Activated CD4-positive, CD25-positive, alpha-beta regulatory T cell treated with anti-CD3 and anti-CD28 coated beads, Interleukin-2, amount 50 U/mL, for 24 hours (primary cell): ENCODE results near the gene RBM23.
"Not testable (repeated sequence)": the region's sequence is repeated elsewhere in the genome, so short reads cannot be mapped to it uniquely, and the experiment has no call there.

ENCODE experiments used
- ATAC-seq, 2 donors: fragments of 150-1000 bp; cut with Tn5 transposase; one replicate each; pipeline ENCODE4 v1.10.0; 2021; ENCODE audit warnings: mild to moderate bottlenecking in 1 of 2, moderate library complexity in 1 of 2

RBM23 gene

DNA sequence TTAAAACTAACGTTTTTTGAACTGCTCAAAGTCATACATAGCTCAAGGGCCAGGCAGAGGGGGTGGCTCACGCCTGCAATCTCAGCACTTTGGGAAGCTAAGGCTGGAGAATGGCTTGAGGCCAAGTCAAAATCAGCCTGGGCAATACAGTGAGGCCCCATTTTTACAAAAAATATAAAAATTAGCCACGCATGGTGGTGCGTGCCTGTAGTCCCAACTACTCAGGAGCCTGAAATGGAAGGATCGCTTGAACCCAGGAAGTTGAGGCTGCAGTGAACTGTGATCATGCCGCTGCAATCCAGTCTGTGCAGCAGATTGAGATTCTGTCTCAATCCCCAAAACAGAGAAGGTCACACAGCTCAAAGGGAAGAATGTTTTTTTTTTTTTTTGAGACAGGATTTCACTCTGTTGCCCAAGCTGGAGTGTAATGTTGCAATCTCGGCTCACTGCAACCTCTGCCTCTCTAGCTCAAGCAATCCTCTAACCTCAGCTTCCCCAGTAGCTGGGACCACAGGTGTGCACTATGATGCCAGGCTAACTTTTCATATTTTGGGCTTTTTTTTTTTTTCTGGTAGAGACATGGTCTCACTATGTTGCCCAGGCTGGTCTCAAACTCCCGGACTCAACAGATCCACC lies 2.9 kb downstream of the RBM23 start:
- ATAC-seq: no peak

DNA sequence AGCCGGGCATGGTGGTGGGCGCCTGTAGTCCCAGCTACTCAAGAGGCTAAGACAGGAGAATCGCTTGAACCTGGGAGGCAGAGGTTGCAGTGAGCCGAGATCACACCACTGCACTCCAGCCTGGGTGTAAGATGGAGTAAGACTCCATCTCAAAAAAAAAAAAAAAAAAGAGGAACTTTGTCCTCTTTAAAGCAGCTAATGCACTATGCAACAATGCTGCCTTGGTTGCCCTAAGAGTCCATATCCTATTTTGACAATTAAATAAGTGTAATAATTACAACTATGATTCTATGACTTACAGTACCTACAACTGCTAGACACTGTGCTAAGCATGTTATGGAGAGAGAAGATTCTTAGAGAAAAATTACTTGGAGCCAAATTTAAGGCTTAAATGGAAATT lies 4.1 kb downstream of the RBM23 start:
- not testable (repeated sequence) for ATAC-seq

DNA sequence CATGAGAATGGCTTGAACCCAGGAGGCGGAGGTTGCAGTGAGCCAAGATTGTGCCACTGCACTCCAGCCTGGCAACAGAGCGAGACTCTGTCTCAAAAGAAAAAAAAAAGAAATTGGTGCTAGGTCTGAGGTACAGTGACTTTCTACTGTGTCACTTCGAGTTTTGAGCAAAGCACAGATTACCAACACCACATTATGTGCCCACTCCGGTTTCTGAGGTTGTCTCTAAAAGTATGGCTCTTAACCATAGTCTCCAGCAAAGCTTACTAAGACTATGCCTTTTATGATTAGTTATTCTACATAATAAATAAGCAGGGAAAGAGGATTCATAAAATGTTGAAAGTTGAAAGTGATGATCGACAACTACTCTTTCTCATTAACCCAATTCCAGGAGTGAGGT lies 8.0 kb downstream of the RBM23 start:
- ATAC-seq: no peak

DNA sequence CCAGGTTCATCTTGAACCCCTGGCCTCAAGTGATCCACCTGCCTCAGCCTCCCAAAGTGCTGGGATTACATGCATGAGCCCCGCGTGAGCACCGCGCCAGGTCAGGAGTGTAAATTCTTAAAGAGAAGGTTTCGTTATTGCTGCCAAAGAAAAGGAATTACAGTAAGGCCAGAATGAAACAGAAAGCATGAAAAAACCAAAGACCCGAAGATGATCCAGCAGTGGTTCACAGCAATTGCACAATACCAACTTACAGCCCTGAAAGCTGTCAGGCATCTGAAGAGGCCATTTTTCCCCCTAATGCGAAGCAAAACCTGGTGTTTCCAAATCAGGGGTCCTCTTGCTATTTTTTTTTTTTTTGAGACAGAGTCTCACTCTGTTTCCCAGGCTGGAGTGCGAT lies 10.3 kb downstream of the RBM23 start:
- ATAC-seq: no peak

DNA sequence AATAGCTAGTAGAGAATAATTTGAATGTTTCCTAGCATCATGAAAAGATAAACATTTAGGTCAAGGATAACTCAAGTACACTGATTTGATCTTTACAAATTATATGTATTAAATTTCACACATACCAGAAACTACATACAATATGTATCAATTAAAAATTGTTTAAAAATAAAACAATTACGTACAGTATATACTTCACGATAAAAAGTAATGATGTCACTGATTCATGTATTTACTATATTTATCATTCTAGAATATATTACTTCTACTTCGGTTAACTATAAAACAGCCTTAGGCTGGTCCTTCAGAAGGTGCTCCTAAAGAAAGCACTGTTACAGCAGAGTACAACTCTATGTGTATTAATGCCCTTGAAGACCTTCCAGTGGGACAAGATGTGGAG lies 11.5 kb downstream of the RBM23 start:
- no peak for ATAC-seq

DNA sequence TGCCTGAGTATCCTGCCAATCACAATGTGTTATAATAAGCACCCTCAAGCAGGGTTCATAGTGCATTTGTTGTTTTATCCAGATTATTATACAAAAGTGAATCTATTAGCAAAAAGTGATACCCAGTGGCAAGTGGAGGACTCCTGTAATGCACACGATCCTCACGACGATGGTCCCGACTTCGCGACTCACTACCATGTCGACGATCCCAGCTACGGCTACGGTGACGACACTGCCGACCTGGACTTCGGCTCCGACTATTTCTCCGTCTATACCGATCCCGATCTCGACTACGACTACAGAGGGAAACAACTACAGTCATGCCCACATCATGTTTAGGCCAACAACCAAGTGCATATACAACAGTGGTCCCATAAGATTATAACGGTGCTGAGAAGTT lies 12.9 kb downstream of the RBM23 start:
- no peak for ATAC-seq

DNA sequence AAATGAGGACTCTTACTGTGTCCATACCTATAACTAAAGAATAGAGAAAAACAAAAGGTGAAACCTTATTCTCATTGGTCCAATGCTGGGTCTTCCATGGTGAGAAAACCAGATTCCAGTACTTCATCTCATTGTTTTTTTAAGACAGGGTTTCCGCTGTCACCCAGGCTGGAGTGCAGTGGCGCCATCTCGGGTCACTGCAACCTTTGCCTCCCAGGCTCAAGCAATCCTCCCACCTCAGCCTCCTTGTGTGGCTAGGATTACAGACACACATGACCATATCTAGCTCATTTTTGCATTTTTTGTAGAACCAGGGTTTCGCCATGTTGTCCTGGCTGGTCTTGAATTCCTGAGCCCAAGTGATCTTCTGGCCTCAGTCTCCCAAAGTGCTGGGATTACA lies 13.3 kb downstream of the RBM23 start:
- ATAC-seq: no peak

DNA sequence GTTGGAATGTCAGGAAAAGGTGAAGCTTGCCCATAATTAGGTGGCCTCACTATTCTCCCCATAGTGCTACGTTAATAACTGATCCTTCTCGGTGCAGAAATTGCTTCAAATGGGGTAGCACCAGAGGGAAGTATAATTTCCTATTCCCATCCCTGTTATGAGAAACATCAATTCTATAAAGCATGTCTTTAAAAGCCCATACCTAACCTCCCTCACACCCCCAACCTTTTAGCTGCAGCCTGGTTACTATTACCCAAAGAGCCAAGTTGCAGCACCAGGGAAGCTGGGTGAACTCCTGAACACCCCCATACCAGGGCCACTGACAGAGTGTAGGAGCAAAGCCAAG lies 15.2 kb downstream of the RBM23 start:
- no peak for ATAC-seq

DNA sequence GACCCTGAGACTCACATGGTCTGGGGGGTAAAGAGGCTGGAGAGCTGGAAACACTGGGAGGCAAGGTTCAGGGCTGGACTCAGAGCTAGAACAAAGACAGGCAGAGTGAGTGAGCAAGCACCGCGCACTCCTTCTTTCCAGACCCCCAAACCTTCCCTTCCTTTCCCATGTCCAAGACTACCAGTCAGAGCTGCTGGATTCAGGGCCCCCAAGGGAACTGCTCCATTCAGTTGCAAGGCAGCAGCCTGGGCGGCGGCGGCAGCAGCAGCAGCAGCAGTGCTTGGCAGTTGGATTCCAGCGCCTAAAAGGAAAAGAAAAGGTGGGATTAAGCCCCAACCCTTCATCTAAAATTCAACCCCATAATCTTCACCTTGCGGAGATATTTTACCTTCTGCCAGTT lies 17.1 kb downstream of the RBM23 start:
- no peak for ATAC-seq

DNA sequence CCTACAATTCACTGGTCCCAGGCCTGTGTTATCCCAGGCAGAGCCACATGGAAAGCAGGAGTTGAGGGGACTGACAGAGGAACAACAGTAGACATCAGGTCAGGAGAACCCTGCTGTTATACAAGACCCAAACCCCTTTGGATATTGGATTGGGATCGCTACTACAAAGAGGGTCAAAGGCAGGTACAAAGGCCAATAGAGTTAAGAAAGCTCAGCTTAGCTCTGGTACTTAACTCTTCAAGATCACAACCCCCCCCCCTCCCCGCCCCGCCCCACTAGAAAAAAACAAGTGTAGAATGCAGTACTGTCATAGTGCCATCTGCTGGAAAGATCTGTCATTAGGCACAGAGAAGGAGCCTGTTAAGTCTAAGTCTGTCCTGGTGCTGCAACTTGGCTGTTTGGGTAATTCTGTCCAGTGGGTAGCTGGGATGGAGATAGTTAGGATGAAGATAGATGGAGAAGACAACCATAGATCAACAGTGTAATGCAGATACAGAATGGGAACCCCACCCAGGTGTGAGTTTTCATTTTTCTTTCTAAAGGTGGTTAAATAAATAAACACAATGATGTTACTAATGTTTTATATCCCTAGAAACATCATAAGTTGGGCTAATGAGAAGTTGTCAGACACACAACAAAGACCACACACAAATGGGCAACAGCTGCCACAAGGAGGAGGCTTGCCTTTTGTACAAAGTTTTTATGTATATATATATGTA lies 18.7 kb downstream of the RBM23 start:
- peak; percentile 42 to 46 for ATAC-seq

DNA sequence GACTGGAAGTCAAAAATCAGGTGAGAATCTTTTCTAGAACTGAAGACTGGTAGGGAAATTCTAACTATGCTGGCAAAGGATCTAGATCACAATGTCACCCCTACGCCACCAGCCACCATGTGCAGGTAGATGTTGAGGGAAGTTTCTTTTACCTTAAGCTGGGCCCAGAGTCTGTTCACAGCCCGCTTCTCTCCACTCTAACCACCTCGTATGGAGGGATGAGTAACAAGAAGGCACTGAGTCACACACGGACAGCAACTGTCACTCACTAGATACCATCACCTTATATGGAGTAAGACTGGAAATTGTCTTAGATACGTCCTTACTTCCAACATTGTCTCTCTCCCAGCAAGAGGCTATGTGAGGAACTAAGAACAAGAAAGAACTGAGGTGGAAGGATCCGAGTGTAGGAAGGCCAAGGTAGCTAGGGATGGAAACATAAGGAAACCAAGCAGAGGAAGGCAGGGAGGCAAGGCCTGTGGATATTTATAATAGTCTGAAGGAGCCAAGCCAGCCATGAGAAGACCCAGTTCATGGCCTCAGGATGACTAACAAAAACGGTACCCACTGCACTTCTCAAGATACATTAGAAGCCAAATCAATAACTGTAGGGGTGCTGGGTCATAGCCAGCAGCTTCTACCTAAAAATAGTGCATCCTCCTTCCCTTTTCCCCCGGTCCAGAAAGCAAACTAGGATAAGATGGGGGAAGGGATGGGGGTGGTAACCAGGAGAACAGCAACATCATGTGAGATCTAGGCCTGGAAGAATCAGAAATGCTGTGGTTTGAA lies 20.5 kb downstream of the RBM23 start:
- ATAC-seq: peak; percentile 97

DNA sequence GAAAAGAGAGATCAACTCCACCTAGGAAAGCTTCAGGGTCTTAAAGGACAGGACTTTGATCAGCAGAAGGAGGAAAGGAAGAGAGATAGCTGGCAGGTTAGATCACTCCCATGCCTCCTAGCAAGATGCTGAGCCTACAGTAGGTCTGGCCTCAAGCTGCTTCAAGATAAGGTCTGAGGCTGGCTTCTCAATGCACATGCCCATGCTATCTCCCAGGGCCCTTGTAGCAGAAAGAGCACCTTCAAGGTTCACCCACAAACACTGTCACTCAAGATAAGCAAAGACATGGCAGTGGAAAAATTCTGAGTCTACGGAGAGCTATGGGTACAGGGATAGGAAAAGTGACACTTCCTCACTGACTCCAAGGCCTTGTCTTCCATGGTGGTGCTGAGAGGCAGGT lies 21.6 kb downstream of the RBM23 start:
- ATAC-seq: no peak

DNA sequence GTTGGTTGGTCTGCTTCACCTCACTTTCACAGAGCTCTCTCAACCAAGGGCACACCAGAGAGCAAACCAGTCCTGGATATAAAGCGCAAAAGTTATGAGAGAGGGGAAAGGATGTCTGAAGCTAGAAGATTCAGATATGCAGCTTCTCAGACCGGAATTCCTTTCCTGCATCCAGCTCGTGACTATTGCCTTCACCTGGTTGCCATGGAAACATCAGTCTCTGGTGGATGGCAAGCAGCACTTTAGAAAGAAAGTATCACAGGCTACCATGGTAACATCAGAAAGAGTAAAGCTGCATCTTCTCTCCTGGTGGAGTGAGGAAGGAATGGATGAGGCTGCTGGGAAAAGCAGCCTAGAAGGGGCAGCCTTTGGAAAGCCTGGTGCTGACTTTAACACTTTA lies 22.2 kb downstream of the RBM23 start:
- no peak for ATAC-seq

DNA sequence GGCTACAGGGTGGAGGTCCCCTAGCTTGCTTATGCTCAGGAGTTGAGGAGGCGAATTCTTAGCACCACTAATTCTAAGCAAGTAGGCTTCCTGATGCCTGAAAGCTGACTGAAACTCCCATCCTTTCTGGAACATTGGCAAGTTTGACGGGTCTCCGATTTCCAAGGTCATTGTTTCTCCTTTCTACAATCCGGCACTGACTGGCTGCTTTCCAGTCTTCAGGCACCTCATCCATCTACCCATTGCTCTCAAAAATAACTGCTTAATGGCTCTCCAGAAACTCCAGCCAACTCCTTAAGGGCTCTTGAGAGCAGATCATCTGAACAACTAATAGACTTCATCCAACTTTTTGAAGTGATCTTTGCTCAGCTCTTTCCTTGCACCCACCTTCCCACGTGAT lies 22.6 kb downstream of the RBM23 start:
- no peak for ATAC-seq

DNA sequence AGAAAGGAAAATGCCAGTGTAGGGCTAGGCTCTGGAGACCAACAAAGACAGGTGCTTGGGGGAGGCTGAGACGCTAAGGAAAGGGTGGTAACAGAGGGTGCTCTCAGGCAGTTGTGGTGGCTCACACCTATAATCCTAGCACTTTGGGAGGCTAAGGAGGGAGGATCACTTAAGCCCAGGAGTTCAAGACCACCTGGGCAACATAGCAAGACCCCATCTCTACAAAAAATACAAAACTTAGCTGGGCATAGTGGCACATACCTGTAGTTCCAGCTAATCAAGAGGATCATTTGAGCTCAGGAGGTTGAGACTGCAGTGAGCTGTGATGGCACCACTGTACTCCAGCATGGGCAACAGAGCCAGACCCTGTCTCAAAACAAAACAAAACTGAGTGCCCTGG lies 23.5 kb downstream of the RBM23 start:
- ATAC-seq: no peak

DNA sequence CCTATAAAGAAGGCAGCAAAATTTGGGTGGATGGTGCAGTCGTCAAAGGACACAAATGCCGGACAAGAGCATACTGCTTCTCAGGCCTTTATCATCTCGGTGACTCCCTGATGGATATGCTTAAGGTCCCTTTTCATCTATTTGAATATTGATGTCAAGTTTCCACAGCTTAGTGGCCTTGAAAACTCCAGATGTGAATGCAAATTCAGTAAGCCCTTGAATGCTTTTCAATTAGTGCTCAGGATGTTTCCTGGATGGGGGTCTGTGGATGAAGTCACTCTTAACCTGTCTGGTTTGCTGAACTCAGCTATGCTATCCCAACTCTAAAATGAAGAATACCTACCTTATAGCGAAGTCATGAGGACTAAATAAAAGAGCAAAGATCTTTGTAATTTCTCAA lies 25.2 kb downstream of the RBM23 start:
- ATAC-seq: no peak

DNA sequence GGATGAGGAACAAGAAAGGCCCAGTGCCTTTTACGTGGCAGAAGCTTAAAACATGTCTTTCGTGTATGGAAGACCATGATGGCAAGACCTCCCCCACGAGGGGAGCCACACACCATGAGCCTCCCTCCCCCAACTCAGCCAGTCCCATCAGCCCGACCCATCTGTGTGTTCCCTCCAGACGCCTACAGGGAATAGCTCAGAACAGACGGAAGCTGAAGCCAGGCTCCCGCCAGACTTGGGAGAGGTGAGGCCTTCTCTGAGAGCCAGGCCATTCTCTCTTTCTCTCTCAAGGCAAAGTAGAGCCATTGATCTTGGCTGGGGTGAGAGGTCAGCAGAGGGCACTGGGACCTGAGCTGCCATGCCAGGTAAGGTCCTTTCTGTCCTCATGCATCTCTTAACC lies 26.5 kb downstream of the RBM23 start:
- no peak for ATAC-seq

DNA sequence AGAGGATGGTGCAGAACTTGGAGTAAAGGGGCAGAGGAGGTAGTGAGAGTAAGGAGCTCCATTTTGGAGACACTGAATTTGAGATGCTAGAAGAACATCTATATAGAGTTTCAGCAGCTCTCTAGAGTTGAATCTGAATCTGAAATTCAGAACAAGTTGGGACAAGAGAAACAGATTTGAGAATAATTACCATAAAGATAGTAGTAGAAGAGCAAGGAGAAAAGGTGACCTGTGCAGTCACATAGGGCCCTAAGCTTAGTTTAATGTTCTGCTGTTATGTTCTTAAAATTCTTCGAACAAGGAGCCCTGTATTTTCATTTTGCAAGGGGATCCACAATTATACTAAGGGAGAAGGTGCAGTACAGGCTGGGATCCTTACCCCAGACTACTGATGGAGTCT lies 28.5 kb downstream of the RBM23 start:
- ATAC-seq: no peak

DNA sequence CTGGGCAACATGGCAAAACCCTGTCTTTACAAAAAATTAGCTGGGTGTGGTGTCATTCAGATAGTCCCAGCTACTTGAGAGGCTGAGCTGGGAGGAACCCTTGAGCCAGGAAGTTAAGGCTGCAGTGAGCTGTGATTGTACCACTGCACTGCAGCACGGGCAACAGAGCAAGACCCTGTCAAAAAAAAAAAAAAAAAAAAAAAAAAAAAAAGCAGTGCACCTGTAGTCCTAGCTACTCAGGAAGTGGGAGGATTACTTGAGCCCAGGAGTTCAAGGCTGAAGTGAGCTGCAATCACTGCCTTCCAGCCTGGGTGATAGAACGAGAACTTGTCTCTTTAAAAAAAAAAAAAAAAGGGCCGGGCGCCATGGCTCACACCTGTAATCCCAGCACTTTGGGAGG lies 30.3 kb downstream of the RBM23 start:
- no peak for ATAC-seq

DNA sequence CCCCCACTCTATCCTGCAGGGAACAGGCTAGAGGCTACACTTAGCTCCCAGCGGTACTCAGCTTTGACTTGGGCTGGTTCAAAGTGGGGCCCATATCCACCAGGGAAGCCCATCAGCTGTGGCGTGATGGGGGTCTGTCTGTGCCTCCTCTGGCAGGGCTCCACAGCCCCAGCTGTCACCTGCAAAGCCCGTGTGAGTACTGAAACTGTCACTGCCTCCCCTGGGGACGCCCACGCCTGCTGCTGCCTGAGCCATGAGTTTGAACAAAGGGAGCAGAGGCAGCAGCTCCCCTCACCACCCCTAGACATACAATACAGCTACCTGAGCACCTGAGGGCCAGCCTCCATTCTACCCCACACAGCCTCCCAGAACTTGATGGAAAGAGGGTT lies 31.0 kb downstream of the RBM23 start:
- peak; percentile 37 to 50 for ATAC-seq

DNA sequence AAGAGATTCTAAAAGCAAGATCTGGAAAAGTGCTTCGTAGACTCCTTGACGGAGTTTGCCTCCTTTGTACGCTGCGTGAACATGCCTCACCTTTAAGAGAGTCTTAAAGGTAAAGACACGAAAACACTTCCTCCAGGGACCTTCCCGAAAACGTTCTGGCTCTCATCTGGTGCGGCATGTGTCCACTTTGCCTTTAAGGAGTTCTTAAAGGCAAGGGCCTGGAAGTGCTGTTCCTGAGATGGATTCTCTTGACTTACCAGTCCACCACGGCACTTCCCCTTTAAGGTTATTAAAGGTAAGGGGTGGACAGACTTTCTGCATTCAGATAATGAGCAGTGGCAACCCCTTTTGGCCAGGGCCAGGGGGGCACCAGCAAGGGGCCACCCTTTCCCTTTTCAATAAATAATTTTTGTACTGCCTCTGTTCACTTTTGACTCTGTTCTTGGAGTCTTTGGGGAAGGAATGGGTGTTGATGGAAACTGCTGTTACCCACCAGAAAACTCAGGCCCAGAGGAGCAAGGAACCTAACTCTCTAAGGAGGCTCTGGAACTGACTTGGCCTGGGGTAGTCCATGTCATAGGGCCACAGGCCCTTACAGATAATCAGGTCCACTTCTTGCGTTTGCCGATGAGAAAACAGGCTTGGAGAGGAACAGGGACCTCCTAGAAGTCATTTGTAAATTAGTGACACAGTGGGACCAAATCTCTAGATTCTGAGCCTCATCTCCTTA lies 31.5 kb downstream of the RBM23 start:
- peak; percentile 38 to 47 for ATAC-seq

DNA sequence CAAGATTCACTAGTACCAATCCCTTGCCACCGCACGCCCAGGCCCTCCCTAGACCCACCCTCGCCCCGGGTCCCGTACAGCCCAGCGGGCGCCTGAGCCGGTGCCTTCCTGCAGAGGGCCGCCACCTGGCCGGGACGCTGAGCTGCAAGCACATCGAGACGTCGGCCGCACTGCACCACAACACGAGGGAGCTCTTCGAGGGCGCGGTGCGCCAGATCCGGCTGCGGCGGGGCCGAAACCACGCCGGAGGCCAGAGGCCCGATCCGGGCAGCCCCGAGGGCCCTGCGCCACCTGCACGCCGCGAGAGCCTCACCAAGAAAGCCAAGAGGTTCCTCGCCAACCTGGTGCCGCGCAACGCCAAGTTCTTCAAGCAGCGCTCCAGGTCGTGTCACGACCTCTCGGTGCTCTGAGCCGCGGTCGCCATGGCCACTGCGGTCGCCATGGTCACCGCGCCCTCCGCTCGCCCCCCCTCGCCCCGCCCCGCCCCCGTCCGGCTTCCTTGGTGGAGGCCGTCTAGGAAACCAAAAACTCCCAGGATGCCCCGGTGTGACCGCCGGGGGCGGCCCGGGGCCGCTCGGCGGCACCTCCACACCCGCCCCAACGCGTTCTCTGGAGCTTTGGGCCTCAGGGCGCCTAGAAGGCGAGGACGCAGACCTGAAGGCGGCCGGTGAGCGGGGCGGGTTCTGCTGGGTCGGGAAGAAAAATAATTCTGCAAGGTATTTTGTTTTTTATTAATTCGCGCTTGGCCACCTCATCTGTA lies 32.3 kb downstream of the RBM23 start:
- peak; percentile 66 to 68 for ATAC-seq

DNA sequence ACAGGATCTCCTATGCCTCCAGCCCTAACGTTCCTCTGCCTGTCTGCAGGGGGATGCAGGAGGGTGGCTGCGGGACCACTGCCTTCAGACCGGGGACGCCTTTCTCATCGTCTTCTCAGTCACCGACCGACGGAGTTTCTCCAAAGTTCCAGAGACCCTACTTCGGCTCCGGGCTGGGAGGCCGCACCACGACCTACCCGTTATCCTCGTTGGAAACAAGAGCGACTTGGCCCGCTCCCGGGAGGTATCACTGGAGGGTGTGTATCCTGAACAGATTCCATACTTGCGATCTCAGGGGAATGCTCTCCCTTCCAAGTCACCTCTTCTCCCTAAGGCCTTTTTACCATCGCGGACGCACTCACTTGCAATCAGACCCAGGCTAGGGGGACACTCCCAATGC lies 33.0 kb downstream of the RBM23 start:
- no peak for ATAC-seq
